Middle frontal gyrus (tissue), 1 donor: ENCODE measurements around the gene UBA6.
A peak's percentile ranks its signal among the peaks of the same experiment; 100 is the strongest.
"Not testable (repeated sequence)": the region's sequence is repeated elsewhere in the genome, so short reads cannot be mapped to it uniquely, and the experiment has no call there.

Experiments
- DNase-seq: peaks from one replicate; pipeline ENCODE4 v3.0.0-alpha.2; 2015; ENCODE audit warnings: low spot score; ENCODE audit errors: extremely low spot score

The UBA6 gene

DNA sequence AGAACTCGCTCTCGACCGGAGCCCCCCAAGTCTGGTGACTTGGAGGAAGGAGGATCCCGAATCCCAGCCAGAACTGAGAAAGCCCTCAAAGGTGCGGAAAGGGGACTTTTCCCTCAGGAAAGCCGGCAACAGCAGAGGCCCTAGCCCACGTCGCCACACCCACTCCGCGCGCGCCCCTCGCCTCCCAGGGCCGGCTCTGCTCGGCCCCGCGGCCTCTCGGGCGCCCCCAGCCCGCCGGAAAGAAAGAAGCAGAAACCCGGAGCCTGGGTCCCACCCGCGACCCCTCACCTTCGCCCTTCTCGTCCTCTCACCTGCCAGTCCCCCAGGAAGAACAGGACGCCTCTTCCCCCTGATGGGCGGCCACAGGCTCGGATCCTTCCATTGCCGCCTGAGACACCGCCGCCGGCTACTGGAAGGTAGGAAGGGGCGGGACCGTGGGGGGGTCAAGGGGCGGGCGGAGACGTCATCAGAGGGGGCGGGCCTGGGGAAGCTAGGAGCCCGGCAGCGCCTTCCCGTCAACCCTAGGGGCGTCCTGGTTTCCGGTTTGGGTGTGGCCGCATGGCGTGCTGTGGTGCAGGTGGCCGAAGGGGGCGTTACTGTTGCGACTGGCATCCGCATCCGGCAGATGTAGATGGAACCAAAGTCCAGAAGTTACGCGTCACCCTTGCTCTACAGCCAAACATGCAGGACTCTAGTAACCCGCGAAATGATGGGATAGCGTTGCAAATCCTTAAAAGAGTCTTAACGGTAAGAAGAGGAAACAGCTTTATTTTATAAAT lies at the start of gene UBA6:
TSS of gene UBA6 (minus strand) at position 418 of the 779 bp plus-strand sequence. CDS start at position 382, 36 bp downstream.
- peak; percentile 82 for DNase-seq

- no peak for DNase-seq
Measured at GRCh38 chr4:67750691-67751090, 49.7 kb upstream of the UBA6 start.

- no peak for DNase-seq
Measured at GRCh38 chr4:67749286-67749685, 48.3 kb upstream of the UBA6 start.

DNA sequence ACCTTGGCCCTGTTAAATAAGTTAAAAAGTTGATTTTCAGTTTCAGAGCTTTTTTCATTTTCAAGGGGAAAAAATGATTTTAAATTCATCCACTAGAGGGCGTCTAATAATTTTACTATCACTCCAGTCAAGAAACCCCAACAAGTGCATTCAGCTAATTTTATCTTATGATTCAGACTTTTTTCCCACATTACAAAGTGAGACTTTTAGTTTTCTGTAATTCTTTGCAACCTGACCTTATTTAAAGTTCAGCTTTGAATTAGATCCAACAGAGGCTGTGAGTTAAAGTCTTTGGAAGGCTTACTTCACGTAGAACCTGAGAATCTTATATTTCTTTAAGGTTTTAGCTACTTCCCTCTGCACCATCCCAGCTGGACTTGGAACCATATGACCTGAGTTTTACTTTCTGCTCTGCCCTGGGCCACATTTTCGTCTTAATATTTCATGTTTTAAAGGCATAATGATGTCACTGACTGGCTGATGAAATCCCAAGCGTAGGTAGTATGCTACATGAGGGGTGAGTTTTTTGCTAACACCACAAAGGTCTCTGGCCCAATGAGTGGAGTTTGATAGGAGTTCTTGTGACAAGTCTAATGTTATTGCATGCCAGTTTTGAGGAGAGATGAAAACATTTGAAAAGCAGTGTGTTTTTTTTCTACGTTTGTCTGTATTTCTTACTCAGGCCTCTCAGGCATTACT lies 46.0 kb upstream of the UBA6 start:
- DNase-seq = peak; percentile 21

DNA sequence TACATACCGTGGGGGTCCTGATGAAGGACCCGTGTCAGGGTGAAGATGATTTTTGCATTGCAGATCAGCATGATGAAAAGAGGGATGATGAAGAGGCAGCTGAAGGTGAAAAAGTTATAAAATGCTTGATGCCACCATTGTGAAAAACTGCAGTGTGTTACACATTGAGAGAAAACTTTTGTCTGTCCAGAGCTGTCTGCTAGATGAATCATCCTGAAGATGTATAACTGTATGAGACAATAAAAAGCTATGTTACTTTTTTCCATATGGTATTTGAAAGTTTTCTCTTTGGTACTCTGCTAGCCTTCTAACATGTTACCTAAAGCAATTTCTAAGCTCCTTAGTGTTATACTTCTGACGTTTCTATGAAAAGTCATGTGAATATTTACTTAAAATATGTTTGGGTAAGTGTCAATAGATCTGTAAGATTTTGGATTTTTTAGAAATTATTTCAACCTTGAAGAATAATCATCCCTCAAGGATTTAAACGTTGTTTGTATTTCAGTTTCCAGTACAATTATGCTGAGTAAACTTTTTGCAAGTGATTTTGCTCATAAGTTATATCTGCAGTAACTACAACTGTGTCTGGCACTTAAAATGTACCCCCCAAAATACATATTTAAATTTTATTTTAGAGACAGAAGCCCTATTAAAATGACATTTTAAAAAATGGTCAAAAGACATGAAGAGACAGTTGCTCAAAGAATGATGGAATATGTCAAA lies 43.8 kb upstream of the UBA6 start:
- no peak for DNase-seq

- DNase-seq = no peak
Measured at GRCh38 chr4:67743194-67743593, 42.2 kb upstream of the UBA6 start.

GRCh38 chr4:67736262-67736661 lies 35.3 kb upstream of the UBA6 start:
- no peak for DNase-seq

- no peak for DNase-seq
Measured at GRCh38 chr4:67735325-67735724, 34.4 kb upstream of the UBA6 start.

DNA sequence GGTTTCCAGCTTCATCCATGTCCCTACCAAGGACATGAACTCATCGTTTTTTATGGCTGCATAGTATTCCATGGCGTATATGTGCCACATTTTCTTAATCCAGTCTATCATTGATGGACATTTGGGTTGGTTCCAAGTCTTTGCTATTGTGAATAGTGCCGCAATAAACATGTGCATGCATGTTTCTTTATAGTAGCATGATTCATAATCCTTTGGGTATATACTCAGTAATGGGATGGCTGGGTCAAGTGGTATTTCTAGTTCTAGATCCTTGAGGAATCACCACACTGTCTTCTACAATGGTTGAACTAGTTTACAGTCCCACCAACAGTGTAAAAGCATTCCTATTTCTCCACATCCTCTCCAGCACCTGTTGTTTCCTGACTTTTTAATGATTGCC lies 29.6 kb upstream of the UBA6 start:
- DNase-seq = not testable (repeated sequence)

- DNase-seq = no peak
Measured at GRCh38 chr4:67727124-67727850, 26.3 kb upstream of the UBA6 start.

DNA sequence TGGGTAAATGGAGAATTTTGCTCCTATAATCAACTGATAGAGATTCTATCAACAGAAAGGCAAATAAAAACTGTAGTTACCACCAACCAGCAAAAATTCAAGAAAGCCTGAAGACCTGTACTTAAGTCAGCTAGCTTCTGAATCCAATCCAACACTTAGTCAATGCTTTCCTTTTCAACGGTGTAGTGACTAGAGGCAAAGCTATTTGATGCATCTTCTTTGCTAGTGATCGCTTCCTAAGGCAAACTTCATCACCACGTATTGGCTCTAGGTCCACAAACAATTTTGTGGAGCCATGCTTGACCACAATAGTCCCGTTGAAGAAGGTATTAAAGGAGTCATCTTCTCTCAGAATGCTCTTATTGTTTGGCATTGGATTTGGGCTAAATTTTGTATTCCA lies 25.0 kb upstream of the UBA6 start:
- DNase-seq = no peak

GRCh38 chr4:67725132-67725531 lies 24.2 kb upstream of the UBA6 start:
- no peak for DNase-seq

DNA sequence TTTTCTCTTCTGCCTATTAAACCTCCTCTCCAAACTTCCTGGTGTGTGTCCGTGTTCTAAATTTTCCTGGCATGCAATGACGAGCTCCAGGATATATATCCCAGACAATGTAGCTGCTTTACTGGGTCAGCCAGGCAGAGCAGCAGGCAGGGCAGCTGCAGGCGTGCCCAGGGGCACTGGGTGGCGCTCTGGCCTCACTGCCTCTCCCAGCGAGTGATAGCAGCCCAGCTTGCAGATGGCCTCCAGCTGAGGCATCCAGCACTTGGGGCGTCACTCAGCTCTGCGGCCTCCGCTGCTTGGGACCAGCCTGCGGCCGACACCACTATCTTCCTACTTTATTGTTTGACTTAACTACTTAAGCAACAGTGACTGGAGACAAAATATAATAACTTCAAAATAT lies 23.0 kb upstream of the UBA6 start:
- no peak for DNase-seq

GRCh38 chr4:67723341-67723740 lies 22.4 kb upstream of the UBA6 start:
- no peak for DNase-seq

DNA sequence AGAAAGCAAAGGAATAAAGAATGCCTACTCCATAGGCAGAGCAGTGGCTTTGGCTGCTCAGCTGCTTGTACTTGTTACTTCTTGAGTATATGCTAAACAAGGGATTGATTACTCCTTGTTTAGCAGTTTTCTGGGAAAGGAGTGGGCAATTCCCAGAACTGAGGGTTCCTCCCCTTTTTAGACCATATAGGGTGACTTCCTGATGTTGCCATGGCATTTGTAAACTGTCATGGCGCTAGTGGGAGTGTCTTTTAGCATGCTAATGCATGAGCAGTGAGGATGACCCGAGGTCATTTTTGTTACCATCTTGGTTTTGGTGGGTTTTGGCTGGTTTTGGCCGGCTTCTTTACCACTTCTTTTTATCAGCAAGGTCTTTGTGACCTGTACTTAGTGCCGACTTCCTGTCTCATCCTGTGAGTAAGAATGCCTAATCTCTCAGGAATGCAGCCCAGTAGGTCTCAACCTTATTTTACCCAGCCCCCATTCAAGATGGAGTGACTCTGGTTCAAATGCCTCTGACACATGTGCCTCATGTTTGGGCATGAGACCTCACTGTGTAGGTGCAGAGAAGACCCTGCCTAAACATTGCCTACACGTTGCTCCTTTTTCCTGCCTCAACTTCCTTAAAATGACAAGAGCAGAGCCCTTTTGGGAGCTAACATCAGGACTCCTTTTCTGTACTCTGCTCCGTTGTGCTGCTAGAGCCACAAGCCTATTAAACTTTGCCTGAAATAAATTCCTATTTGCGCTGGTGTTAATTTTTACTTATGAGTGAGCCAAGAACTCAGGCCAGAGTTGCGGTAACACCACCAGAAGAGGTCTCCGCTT lies 21.0 kb upstream of the UBA6 start:
- no peak for DNase-seq

DNA sequence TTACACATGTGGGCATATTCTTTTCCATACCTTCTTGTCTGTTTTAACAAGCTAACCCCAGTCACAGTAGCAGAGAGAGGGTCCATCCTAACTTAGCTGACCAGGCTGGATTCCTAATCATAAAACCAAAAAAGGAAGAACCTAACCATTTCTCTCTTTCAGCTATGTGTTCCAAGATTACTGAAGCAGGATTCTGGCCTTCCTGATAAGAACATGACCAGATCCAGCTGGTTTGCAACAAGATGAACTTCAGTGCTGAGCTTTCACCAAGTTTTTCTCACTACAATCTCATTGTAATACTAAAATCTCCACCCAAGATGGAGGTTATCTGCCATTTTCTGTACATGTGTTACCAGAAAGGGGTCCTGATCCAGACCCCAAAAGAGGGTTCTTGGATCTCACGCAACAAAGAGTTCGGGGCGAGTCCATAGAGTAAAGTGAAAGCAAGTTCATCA lies 20.4 kb upstream of the UBA6 start:
- DNase-seq = no peak

DNA sequence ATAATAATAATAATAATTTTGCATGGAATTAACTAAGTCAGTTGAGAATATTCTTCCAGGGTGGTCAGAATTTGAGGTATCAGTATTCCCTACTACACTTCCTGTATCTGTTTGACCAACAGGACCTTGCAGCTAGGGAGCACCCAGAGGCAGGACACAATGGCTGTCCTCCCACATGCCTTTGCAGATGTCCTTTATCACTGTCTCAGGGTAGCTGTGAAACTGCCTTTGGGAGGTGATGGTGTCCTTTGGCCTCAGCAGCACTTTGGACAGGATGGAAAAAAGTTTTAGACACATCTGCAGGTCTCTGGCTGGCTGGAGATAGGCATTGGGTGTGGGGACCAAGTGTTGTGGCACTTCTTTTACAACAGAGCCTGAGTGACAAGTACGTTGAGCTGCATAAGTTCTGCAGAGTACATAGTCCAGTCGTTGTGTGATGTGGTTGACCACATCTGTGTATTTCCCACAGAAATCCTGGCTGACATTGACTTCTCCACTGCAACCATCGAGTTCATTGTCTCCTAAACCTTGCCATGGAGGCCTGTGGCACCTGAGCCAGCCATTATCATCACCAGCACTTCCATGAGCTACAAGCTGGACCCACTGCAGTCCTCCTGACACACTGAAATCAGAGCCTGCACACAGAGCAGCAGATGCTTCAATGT lies 19.1 kb upstream of the UBA6 start:
- DNase-seq = no peak

DNA sequence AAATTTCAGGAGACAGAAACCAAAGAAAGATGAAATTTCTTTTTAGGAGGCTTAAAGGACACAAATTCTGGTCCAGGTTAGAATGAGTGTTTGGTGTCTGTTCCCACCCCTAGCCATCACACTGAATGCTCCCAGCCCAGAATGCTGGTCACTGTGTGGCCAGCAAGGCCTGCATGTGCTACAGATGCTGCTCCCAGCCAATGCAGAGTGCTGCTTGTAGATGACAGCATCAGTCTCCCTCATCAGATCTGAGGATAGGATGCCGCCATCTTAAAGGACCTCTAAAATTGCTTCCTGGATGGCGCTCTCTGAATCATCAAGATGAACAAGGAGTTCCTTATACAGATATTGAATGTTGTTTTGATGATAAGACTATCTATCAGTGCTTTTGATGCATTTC lies 17.9 kb upstream of the UBA6 start:
- no peak for DNase-seq

DNA sequence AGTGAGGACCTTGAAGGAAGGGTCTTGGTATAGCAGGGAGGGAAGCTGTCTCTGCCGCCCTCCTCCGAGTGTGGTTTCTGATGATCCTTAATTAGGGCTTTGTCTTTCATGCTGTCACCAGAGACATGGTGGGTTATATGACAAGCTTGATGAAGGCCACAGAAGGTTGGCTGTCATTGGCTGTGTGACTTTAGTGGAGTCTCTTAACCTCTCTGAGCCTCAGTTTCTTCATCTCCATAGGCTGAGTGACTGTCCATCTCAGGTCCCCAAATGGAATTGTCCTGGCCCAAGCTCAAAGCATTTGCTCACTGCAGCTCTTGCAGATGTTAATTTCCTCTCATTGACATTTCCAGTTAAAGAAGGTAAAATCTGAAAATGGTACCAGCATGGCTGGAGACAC lies 16.6 kb upstream of the UBA6 start:
- DNase-seq = no peak

DNA sequence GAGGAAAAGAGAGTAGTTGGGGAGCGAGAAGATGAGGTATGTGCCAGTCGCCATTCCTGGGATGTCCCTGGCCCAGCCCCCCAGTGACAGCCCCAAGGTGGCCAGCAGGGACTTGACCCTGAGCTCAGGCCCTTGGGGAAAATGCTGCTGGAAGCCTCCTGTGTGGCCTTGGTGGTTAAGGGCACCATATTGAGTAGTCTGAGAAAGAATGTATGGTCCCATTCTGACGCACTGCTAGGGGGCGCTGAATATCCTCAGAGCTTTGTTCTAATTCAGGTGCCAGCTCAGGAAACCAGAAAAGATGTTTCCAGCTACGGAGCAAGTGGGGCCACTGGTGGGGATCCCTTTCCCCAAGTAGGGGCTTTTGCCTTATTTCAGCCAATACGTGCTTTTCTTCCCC lies 14.0 kb upstream of the UBA6 start:
- no peak for DNase-seq
